ENCODE data around the gene BCL2L14. TPM values are rescaled to one million over a fixed set of nuclear protein-coding genes. Genes with fewer than 3 reads are reported as not detected.
"Not testable (repeated sequence)": the region's sequence is repeated elsewhere in the genome, so short reads cannot be mapped to it uniquely, and the experiment has no call there.

The BCL2L14 gene
- total RNA-seq, 1 donor from 2014 or later = not detected

- DNase-seq (ENCODE audit: low spot score) = no peak
Observed at GRCh38 chr12:12099102-12099501, 28.4 kb downstream of the BCL2L14 start.

DNA sequence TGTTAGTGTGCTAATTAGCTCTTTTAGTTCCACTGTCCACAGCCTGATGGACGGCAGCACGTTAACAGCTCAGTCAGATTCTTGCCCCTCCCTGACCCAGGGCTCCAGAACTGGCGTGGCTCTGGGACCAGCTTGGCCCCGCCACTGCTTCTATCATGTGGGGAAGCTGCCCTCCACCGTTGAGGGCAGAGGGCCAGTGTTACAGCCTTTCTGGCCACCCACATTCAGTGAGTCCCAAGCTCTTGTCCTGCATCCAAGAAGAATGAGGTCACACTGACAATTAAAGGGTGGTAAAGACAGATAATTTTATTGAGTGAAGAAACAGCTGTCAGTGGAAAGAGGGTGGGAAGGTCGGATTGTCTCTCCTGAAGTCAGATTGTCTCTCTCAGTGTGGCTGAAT lies 36.9 kb downstream of the BCL2L14 start:
- no peak for DNase-seq (ENCODE audit: low spot score)

DNA sequence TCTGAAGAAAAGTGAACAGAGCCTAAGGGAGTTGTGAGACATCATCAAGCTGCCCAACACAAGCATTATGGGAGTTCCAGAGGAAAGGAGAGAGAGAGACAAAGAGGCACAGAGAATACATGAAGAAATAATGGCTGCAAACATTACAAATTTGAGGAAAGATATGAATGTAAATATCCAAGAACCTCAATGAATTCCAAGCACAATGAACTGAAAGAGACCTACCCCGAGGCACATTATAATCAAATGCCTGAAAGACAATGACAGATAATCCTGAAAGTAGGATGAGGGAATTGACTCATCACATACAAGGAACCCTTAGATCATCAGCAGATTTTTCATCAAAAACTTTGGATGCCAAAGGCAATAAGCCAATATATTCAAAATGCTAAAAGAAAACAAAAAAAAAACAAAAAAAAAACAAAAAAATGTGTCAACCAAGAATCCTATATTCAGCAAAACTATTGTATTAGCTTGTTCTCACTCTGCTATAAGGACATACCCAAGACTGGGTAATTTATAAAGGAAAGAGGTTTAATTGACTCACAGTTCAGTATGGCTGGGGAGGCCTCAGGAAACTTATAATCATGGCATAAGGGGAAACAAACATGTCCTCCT lies 37.8 kb downstream of the BCL2L14 start:
- DNase-seq (ENCODE audit: low spot score) = no peak

- DNase-seq (ENCODE audit: low spot score) = not testable (repeated sequence)
Observed at GRCh38 chr12:12110923-12111555, 40.3 kb downstream of the BCL2L14 start.

GRCh38 chr12:12115514-12115913 lies 44.8 kb downstream of the BCL2L14 start:
- DNase-seq (ENCODE audit: low spot score) = no peak

- no peak for DNase-seq (ENCODE audit: low spot score)
Observed at GRCh38 chr12:12116677-12117076, 45.9 kb downstream of the BCL2L14 start.

GRCh38 chr12:12121061-12121460 lies 50.3 kb downstream of the BCL2L14 start:
- DNase-seq (ENCODE audit: low spot score) = no peak

GRCh38 chr12:12123036-12123604 lies 52.4 kb downstream of the BCL2L14 start:
- DNase-seq (ENCODE audit: low spot score) = no peak

- DNase-seq (ENCODE audit: low spot score) = no peak
Observed at GRCh38 chr12:12126551-12126950, 55.8 kb downstream of the BCL2L14 start.

GRCh38 chr12:12127304-12127703 lies 56.6 kb downstream of the BCL2L14 start:
- no peak for DNase-seq (ENCODE audit: low spot score)

GRCh38 chr12:12128670-12129069 lies 57.9 kb downstream of the BCL2L14 start:
- no peak for DNase-seq (ENCODE audit: low spot score)

- no peak for DNase-seq (ENCODE audit: low spot score)
Observed at GRCh38 chr12:12133259-12133658, 62.5 kb downstream of the BCL2L14 start.

DNA sequence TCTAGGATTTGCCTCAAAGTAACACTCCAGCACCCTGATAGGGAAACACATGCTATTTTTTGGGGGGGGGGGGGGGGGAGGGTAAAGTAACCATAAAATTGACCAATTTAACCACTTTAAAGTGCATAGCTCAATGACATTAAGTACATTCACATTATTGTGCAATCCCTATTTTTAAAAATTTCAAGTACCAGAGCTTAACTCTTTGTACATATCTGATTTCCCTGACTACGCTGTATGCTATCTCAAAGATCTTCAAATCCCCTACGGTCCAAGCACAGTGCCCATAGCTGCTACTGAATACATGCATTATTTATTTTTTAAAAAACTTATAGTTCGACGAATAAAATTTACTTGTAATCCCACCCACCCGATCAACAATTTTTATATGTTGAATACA lies 63.0 kb downstream of the BCL2L14 start:
- DNase-seq (ENCODE audit: low spot score) = no peak

DNA sequence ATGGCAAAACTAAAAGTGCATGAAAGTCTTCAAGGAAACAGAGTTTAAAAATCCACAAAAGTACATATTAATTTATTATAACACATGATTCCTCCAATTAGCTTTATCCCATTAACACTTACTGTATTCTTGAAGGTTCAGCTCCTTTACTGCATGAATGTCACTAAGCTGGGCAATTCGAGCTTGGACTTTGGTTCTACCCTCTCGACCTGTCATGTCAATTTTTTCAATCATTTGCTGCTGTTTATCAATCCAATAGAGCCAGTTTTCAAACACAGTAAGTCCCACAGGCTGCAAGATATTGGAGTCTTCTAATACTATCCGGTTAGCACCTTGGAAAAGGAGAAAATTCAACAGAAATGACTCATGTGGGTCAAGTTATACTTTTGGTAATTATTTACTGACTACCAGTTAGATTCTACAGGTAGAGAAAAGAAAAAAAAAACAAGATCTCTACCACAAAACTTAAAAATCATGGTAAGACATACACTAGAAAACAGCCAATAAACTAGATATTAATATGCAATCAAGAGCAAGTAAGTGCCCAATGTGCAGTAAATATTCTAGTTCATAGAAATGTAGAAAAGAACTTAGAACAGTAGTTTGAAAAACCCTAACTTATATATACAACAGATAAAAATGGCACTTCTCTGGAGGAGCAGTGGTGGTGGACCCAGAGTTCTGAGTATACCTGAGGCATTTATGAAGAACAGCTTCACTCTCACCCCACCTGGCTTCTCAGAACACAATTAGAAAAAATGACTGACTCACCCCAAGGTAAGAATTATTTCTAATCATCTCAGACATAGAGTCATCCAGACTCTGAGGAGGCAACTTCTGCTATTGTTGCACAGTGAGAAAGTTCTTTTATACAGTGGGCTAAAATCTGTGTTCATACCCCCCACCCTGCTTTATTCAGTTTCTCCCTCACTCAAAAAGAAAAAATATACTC lies 67.7 kb downstream of the BCL2L14 start:
- no peak for DNase-seq (ENCODE audit: low spot score)

DNA sequence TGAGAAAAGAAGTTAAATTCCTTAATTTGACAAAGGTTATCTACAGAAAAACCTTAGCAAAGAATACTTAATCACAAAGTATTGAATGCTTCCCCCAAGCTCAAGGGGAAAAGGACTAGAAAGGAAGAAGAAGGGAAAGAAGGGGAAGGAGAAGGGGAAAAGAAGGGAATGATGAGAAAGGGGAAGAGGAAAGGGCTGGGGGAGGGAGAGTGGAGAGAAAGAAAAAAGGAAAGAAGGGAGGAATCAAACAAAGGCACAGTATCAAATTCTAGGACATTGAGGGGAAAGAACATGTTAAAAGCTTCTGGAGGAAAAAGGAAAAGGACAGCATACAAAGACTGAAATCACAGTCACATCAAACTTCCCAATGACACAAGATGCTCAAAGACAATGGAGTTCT lies 70.3 kb downstream of the BCL2L14 start:
- no peak for DNase-seq (ENCODE audit: low spot score)

GRCh38 chr12:12144531-12144930 lies 73.8 kb downstream of the BCL2L14 start:
- DNase-seq (ENCODE audit: low spot score) = not testable (repeated sequence)

DNA sequence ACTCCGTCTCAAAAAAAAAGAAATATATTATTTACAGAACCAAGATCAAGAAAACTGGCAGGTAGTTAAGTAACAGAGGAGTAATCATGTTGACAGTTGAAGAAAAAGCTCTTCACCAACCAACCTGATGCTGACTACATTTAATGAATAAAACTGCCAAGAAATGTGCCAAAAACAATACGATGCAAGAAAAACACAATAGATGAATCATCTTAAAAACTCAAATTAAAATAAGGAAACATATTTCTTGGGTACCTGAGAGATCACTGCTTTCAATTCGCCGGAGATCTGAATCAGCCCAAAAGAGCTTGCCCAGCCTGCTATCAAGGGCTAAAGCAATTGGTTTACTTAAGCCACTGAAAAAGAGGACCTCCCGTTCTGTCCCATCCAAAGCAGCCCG lies 76.4 kb downstream of the BCL2L14 start:
- DNase-seq (ENCODE audit: low spot score) = no peak
